ENCODE results near the gene SPTBN1. TPM values are rescaled to one million over a fixed set of nuclear protein-coding genes. Genes with fewer than 3 reads are reported as not detected.

The SPTBN1 gene
- total and polyA plus RNA-seq, 2 of the 13 experiments (the other 11 are each of a cell fraction or from before 2014, with no cell fraction given) = 123 to 299 TPM

- TF ChIP-seq FOXC1 (CRISPR knock-in tag; IDR thresholded peaks at IDR 0.05; ENCODE audit: borderline replicate concordance) (no peak), MYNN (CRISPR knock-in tag; IDR thresholded peaks at IDR 0.05; ENCODE audit: low read depth) (no peak), RBM22 (optimal IDR thresholded peaks at IDR 0.05; ENCODE audit: low read length) (peak; percentile 94), IKZF4 (CRISPR knock-in tag; IDR thresholded peaks at IDR 0.05; ENCODE audit: borderline replicate concordance, low read depth, not compliant biosample characterization) (no peak), ZFP36L2 (CRISPR knock-in tag; IDR thresholded peaks at IDR 0.05) (no peak), CSRNP2 (CRISPR knock-in tag; conservative IDR thresholded peaks at IDR 0.05; ENCODE audit: low read depth) (no peak), JARID2 (CRISPR knock-in tag; IDR thresholded peaks at IDR 0.05; ENCODE audit: insufficient replicate concordance) (no peak), ZBTB1 (CRISPR knock-in tag; IDR thresholded peaks at IDR 0.05; ENCODE audit: borderline replicate concordance) (no peak), ZNF367 (CRISPR knock-in tag; IDR thresholded peaks at IDR 0.05; ENCODE audit: borderline replicate concordance) (no peak), FOXA3 (CRISPR knock-in tag; IDR thresholded peaks at IDR 0.05) (peak; percentile 71), ZNF644 (CRISPR knock-in tag; IDR thresholded peaks at IDR 0.05; ENCODE audit: low read depth) (0 out of 2 replicates have a peak, but pooled peaks have one; percentile 10), TFE3 (CRISPR knock-in tag; IDR thresholded peaks at IDR 0.05) (peak; percentile 79; the same call in 1 of the 2 replicates), EZH2 (conservative IDR thresholded peaks at IDR 0.05; ENCODE audit: low read depth, low read length) (no peak), ZNF724P (CRISPR knock-in tag; IDR thresholded peaks at IDR 0.05; ENCODE audit: borderline replicate concordance) (no peak), ZNF562 (CRISPR knock-in tag; IDR thresholded peaks at IDR 0.05; ENCODE audit: borderline replicate concordance) (no peak), AHR (CRISPR knock-in tag; IDR thresholded peaks at IDR 0.05) (no peak; the same call in 1 of the 2 replicates), DPF2 (CRISPR knock-in tag; IDR thresholded peaks at IDR 0.05; ENCODE audit: borderline replicate concordance, low read depth) (no peak), SRF (IDR thresholded peaks at IDR 0.05; ENCODE audit: low read depth, low read length) (no peak), SP2 (CRISPR knock-in tag; IDR thresholded peaks at IDR 0.05) (no peak), TCF7L2 (IDR thresholded peaks at IDR 0.05; ENCODE audit: low read depth, low read length) (no peak), ZNF770 (CRISPR knock-in tag; IDR thresholded peaks at IDR 0.05) (no peak), MTERF4 (CRISPR knock-in tag; IDR thresholded peaks at IDR 0.05) (no peak)
Observed at GRCh38 chr2:54618646-54619565, 162.8 kb downstream of the SPTBN1 start (continued).
